Measurements from ENCODE around the gene CCDC154. TPM values are rescaled to one million over a fixed set of nuclear protein-coding genes. Genes with fewer than 3 reads are reported as not detected.
"Not testable (repeated sequence)": the region's sequence is repeated elsewhere in the genome, so short reads cannot be mapped to it uniquely, and the experiment has no call there.

Gene CCDC154
- polyA plus RNA-seq, 1 donor (not counting 4 experiments of a cell fraction or from before 2014, with no cell fraction given), result 0.46 TPM

DNA sequence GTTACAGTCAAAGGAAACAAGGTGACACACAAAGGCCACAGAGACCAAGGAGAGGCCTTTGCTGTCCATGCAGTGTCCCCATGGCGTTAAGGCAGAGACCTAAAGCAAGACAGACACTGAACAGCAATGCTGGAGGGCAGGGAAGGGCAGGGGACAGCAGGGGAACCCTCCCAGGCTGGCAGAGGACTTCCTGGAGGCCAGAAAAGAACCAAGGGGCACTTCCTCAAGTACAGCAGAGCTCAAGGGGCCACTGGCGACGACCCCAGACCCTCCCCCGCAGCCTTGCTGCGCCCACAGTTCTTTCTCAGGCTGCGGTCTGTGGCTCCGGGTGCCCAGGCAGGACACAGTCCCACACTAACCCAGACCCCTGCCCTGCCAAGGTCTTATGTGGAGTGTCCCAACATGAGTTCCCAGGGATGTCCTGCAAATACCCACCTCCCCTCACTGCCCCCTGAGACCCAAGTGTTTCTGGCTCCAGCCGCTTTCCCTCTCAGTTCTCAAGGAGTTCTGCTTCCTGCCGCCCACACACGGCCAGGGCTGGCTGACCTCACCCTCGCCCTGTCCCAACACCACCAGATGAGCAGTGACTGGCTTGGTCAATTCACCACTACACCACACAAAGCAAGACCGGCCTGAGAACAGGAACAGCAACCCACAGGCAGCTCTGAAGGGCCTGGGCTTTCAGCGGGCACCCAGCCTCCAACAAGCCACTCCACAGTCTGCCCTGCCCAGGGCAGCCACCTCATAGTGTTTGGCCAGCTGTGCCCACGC lies 26.3 kb upstream of the CCDC154 start:
- H4K20me1 ChIP-seq (ENCODE audit: control insufficient read depth, extremely low read depth, insufficient read depth, low read length), result no peaks in the 10 kb centered on the region
- FAIRE-seq, result no peak
- peaks cover 12% of the 10 kb centered on the region for H3K4me1 ChIP-seq (ENCODE audit: control insufficient read depth, extremely low read depth, insufficient read depth, low read length)
- H3K4me2 ChIP-seq (ENCODE audit: control insufficient read depth, extremely low read depth, insufficient read depth, low read depth, low read length), result no peak overlapping the region
- dilution Hi-C loops (cut with MboI; ENCODE audit: extremely low pct_ligation_motif_present, low sequenced_read_pairs), result no loop called here
- H3K36me3 ChIP-seq (ENCODE audit: control insufficient read depth in 2 of 2, extremely low read depth in 1 of 2, insufficient read depth in 2 of 2, low read length in 2 of 2), result no peaks in the 10 kb centered on the region
- H3K4me3 ChIP-seq (ENCODE audit: control insufficient read depth in 2 of 3, extremely low read depth in 1 of 3, insufficient read depth in 2 of 3, low read depth in 1 of 3, low read length in 3 of 3), result no peak overlapping the region
- peaks cover 59% of the 10 kb centered on the region for H3K79me2 ChIP-seq (ENCODE audit: control insufficient read depth, insufficient read depth, low read length)
- H3K27me3 ChIP-seq (ENCODE audit: control insufficient read depth, extremely low read depth, insufficient read depth, low read length), result no peaks in the 10 kb centered on the region
- no peak overlapping the region for H3K27ac ChIP-seq (ENCODE audit: control insufficient read depth, insufficient read depth, low read length)
- H2AFZ ChIP-seq (ENCODE audit: control insufficient read depth, low read length), result no peak overlapping the region
- H3K9me3 ChIP-seq (ENCODE audit: control insufficient read depth, low read depth, low read length), result no peaks in the 10 kb centered on the region
- H3K9me1 ChIP-seq (ENCODE audit: control insufficient read depth, extremely low read depth, insufficient read depth, low read length), result no peaks in the 10 kb centered on the region
- TF ChIP-seq CTCF (optimal IDR thresholded peaks at IDR 0.05 in 1 of 3, IDR thresholded peaks at IDR 0.05 in 1 of 3, conservative IDR thresholded peaks at IDR 0.05 in 1 of 3; ENCODE audit: extremely low read depth in 1 of 3, insufficient read depth in 2 of 3, low read length in 3 of 3) (no peak), EZH2 (IDR thresholded peaks at IDR 0.05; ENCODE audit: low read length) (no peak)
- H3K9ac ChIP-seq (ENCODE audit: control insufficient read depth, extremely low read depth, insufficient read depth, low read length), result no peak overlapping the region
- DNase-seq (ENCODE audit: low read depth, low spot score), result no peak

GRCh38 chr16:1469693-1470201 lies 25.4 kb upstream of the CCDC154 start:
- peaks cover 59% of the 10 kb centered on the region for H3K79me2 ChIP-seq (ENCODE audit: control insufficient read depth, insufficient read depth, low read length)
- no peak overlapping the region for H2AFZ ChIP-seq (ENCODE audit: control insufficient read depth, low read length)
- no peaks in the 10 kb centered on the region for H3K36me3 ChIP-seq (ENCODE audit: control insufficient read depth in 2 of 2, extremely low read depth in 1 of 2, insufficient read depth in 2 of 2, low read length in 2 of 2)
- H3K9me1 ChIP-seq (ENCODE audit: control insufficient read depth, extremely low read depth, insufficient read depth, low read length), result no peaks in the 10 kb centered on the region
- no peak overlapping the region for H3K4me3 ChIP-seq (ENCODE audit: control insufficient read depth in 2 of 3, extremely low read depth in 1 of 3, insufficient read depth in 2 of 3, low read depth in 1 of 3, low read length in 3 of 3)
- H3K4me2 ChIP-seq (ENCODE audit: control insufficient read depth, extremely low read depth, insufficient read depth, low read depth, low read length), result no peak overlapping the region
- no peak overlapping the region for H3K27ac ChIP-seq (ENCODE audit: control insufficient read depth, insufficient read depth, low read length)
- dilution Hi-C loops (cut with MboI; ENCODE audit: extremely low pct_ligation_motif_present, low sequenced_read_pairs), result no loop called here
- FAIRE-seq (no peak), DNase-seq (ENCODE audit: low read depth, low spot score) (no peak)
- peaks cover 8% of the 10 kb centered on the region for H3K4me1 ChIP-seq (ENCODE audit: control insufficient read depth, extremely low read depth, insufficient read depth, low read length)
- H3K9me3 ChIP-seq (ENCODE audit: control insufficient read depth, low read depth, low read length), result no peaks in the 10 kb centered on the region
- no peaks in the 10 kb centered on the region for H3K27me3 ChIP-seq (ENCODE audit: control insufficient read depth, extremely low read depth, insufficient read depth, low read length)
- H3K9ac ChIP-seq (ENCODE audit: control insufficient read depth, extremely low read depth, insufficient read depth, low read length), result no peak overlapping the region
- H4K20me1 ChIP-seq (ENCODE audit: control insufficient read depth, extremely low read depth, insufficient read depth, low read length), result no peaks in the 10 kb centered on the region
- no peak for TF ChIP-seq CTCF (optimal IDR thresholded peaks at IDR 0.05 in 1 of 3, IDR thresholded peaks at IDR 0.05 in 1 of 3, conservative IDR thresholded peaks at IDR 0.05 in 1 of 3; ENCODE audit: extremely low read depth in 1 of 3, insufficient read depth in 2 of 3, low read length in 3 of 3)
- TF ChIP-seq EZH2 (IDR thresholded peaks at IDR 0.05; ENCODE audit: low read length), result no peak

GRCh38 chr16:1469141-1469540 lies 24.8 kb upstream of the CCDC154 start:
- H3K4me1 ChIP-seq (ENCODE audit: control insufficient read depth, extremely low read depth, insufficient read depth, low read length); H3K36me3 ChIP-seq (ENCODE audit: control insufficient read depth in 2 of 2, extremely low read depth in 1 of 2, insufficient read depth in 2 of 2, low read length in 2 of 2); H4K20me1 ChIP-seq (ENCODE audit: control insufficient read depth, extremely low read depth, insufficient read depth, low read length); H3K9ac ChIP-seq (ENCODE audit: control insufficient read depth, extremely low read depth, insufficient read depth, low read length); H3K4me3 ChIP-seq (ENCODE audit: control insufficient read depth in 2 of 3, extremely low read depth in 1 of 3, insufficient read depth in 2 of 3, low read depth in 1 of 3, low read length in 3 of 3); H3K9me1 ChIP-seq (ENCODE audit: control insufficient read depth, extremely low read depth, insufficient read depth, low read length); H3K9me3 ChIP-seq (ENCODE audit: control insufficient read depth, low read depth, low read length); dilution Hi-C loops (cut with MboI; ENCODE audit: extremely low pct_ligation_motif_present, low sequenced_read_pairs); H3K4me2 ChIP-seq (ENCODE audit: control insufficient read depth, extremely low read depth, insufficient read depth, low read depth, low read length); FAIRE-seq; DNase-seq (ENCODE audit: low read depth, low spot score); H3K27me3 ChIP-seq (ENCODE audit: control insufficient read depth, extremely low read depth, insufficient read depth, low read length); H3K27ac ChIP-seq (ENCODE audit: control insufficient read depth, insufficient read depth, low read length); H2AFZ ChIP-seq (ENCODE audit: control insufficient read depth, low read length): not testable (repeated sequence)
- H3K79me2 ChIP-seq (ENCODE audit: control insufficient read depth, insufficient read depth, low read length), result peaks cover 56% of the 10 kb centered on the region
